Measurements from ENCODE around the gene PPP1CA.

PPP1CA gene

GRCh38 chr11:67373648-67374570 lies 27.7 kb downstream of the PPP1CA start:
- CTCF ChIA-PET: interaction anchor here (0.9 to 24.9 kb wide), 10 partner anchors 8 to 292 kb away, joined by 3 to 564 read pairs (median 6); partner anchors contain the start of gene POLD4
- Mint-ChIP-seq H3K4me3 (peak overlapping the region; percentile 80), H3K36me3 (no peaks in the 10 kb centered on the region), H3K4me1 (peaks cover 35% of the 10 kb centered on the region), H3K9me3 (no peaks in the 10 kb centered on the region), H3K27ac (peak overlapping the region; percentile 37), H3K27me3 (peaks cover 96% of the 10 kb centered on the region)
- DNase-seq: peak; percentile 79

DNA sequence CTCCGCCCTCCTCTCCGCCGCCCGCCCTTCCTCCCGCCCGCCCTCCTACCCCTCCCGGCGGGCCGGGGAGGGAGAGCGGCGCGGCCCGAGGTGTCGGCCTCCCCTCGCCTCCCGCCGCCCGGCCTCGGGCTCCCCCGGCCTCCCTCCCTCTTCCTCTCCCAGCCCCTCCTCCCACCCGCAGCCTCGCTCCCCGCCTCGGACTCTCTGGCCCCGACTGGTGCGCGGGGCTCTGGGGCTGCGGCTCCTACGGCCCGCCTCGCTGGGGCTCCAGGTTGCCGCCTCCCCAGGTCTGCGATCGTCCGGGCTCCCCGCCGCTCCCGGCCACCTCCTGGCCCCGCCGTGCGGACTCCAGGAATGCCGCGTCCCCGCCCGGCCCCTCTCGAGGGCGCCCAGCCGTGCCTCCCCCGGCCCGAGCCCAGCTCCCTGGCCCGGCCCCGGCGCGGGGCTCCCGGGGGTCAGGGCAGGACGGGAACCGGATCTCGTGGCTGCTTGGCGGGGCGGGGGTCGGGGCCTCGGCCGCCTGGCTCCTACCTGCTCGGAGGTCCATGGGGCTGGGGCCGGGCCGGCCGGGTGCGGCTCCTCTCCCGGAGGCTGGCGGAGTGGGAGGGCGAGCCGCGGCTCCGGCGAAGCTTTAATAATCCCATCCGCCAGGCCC lies 28.5 kb downstream of the PPP1CA start, which contains the start of gene CLCF1:
TSS of gene CLCF1 (minus strand) at position 606 of the 655 bp plus-strand sequence. CDS start at position 547, 59 bp downstream.
- H3K27ac Mint-ChIP-seq: peak within 1 kb of the TSS; percentile 37
- no peaks in the 10 kb centered on the region for H3K36me3 Mint-ChIP-seq
- peaks cover 41% of the 10 kb centered on the region for H3K4me1 Mint-ChIP-seq
- peak; percentile 49 for DNase-seq
- peak within 1 kb of the TSS; percentile 80 for H3K4me3 Mint-ChIP-seq
- peaks cover 97% of the 10 kb centered on the region for H3K27me3 Mint-ChIP-seq
- CTCF ChIA-PET: interaction anchor here (1.4 to 24.9 kb wide), 6 partner anchors 10 to 111 kb away, joined by 3 to 564 read pairs (median 10); partner anchors contain the start of gene POLD4
- no peaks in the 10 kb centered on the region for H3K9me3 Mint-ChIP-seq

DNA sequence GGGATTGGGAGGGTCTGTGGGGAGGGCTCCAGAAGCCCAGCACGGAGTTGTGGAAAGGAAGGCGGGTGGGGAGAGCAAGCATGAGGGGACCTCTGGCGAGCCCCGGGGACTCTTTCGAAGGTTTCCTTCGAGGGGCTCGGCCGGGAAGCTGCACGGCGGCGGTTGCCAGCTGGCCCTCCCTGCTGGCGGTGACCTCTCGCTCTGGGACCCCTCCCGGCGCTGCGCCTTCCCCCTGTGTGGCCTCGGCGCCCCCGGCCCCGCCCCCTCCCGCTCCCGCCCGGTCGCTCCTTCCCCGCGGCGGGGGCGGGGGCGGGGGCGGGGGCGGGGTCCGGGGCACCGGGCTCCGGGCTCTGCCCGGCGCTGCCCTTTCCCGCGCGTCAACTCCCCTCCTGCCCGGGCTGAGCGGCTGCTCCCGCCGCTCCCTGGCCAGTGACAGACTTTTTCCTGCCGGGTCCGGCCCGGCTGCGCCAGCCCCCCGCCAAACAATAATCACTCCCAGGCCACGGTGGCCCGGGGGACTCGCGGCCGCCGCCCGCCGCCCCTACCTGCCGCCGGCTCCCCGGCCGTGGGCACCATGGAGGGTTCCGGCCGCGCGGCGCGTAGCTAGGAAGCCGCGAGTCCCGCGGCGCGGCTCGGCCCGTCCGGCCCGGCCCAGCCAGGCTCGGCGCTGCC lies 29.2 kb downstream of the PPP1CA start:
- peak; percentile 50 for DNase-seq
- Mint-ChIP-seq H3K4me3 (no peak overlapping the region), H3K27ac (no peak overlapping the region), H3K27me3 (peaks cover 100% of the 10 kb centered on the region), H3K4me1 (peaks cover 42% of the 10 kb centered on the region), H3K36me3 (no peaks in the 10 kb centered on the region), H3K9me3 (no peaks in the 10 kb centered on the region)
- CTCF ChIA-PET: interaction anchor here (2.0 to 24.9 kb wide), 4 partner anchors 10 to 27 kb away, joined by 7 to 564 read pairs (median 29); partner anchors contain the start of gene POLD4

- Mint-ChIP-seq H3K27ac (no peak overlapping the region), H3K36me3 (no peaks in the 10 kb centered on the region), H3K4me3 (peak overlapping the region; percentile 66), H3K9me3 (no peaks in the 10 kb centered on the region), H3K27me3 (peaks cover 100% of the 10 kb centered on the region), H3K4me1 (peaks cover 42% of the 10 kb centered on the region)
- CTCF ChIA-PET: interaction anchor here (1.4 to 24.9 kb wide), 3 partner anchors 11 to 18 kb away, joined by 4 to 564 read pairs (median 46); partner anchors contain the start of gene POLD4
- DNase-seq: no peak
Observed at GRCh38 chr11:67371911-67372320, 29.7 kb downstream of the PPP1CA start.

DNA sequence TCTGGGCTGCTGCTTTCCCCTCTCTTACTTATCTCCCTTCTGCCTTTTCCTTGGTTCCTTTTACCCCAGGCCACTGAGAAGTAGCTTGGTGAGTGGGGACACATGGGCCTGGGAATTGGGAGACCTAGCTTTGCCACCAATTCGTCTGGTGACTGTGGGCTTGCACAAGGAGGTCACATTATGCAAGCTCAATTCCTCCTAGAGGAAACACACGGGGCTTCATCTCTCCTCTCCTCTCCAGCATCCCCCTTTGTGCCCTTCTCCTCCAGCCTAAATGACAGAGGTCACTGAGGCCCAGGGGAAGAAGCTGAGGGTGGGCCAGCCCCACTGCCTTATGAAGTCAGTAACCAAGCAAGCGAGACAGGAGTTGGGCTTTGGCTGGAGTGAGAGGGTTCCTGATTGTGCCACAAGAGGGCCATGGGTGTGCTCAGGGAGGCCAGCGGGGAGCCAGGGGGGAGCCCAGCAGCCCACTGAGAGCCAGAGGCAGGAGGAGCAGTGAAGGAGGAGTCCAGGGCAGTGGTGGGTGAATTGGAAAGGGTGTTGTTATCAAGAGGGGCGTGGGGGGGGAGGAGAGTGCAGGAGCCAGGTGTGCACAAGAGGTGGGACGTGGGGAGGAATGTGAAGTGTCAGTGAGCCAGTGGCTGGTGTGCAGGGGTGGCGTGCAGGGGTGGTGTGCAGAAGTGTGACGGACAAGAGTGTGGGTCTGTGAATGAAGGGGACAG lies 30.3 kb downstream of the PPP1CA start:
- Mint-ChIP-seq H3K27ac (no peak overlapping the region), H3K9me3 (no peaks in the 10 kb centered on the region), H3K4me1 (peaks cover 42% of the 10 kb centered on the region), H3K27me3 (peaks cover 100% of the 10 kb centered on the region), H3K4me3 (peak overlapping the region; percentile 66), H3K36me3 (no peaks in the 10 kb centered on the region)
- DNase-seq: peak; percentile 46
- CTCF ChIA-PET: interaction anchor here (1.1 to 24.9 kb wide), 6 partner anchors 10 to 112 kb away, joined by 3 to 564 read pairs (median 14); partner anchors contain the start of genes AIP and POLD4

DNA sequence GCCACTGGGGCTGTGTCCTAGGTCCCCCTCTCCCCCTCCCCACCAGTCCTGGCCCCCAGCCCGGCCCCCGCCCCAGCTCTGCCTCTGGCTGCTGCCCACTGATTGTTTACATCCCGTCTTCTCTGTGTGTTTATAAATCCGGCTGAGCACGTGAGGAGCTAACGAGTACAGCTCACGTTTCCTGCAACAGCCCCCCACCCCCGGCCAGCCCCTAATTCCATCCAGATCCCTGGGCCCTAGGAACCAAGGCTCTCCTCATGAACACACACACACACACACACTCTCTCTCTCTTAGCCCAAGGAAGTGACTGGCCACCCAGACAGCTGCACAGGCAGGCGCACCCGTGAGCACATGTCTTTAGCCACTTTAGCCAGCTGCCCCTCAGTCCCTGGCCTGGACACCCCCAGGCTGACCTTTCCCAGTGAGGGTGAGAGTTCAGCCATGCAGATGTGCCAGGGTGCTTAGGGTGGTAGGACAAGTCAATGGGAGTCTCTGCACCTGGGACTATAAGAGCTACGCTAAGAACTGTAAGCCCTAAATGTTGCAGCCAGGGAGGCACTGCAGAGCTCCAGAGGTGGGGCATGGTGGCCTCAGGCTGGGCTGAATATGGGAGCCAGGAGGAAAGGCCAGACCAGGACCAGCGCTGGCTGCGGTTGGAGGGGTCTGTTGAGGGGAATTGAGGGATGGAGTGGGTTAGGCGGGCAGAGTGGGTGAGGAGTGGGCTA lies 31.1 kb downstream of the PPP1CA start:
- H3K9me3 Mint-ChIP-seq: no peaks in the 10 kb centered on the region
- no peaks in the 10 kb centered on the region for H3K36me3 Mint-ChIP-seq
- CTCF ChIA-PET: interaction anchor here (1.0 to 24.9 kb wide), 7 partner anchors 9 to 112 kb away, joined by 3 to 564 read pairs (median 6); partner anchors contain the start of genes AIP and POLD4
- H3K4me1 Mint-ChIP-seq: peaks cover 38% of the 10 kb centered on the region
- no peak for DNase-seq
- H3K27ac Mint-ChIP-seq: no peak overlapping the region
- peaks cover 100% of the 10 kb centered on the region for H3K27me3 Mint-ChIP-seq
- no peak overlapping the region for H3K4me3 Mint-ChIP-seq

GRCh38 chr11:67369801-67370284 lies 31.8 kb downstream of the PPP1CA start:
- Mint-ChIP-seq H3K27me3 (peaks cover 100% of the 10 kb centered on the region), H3K4me1 (peaks cover 37% of the 10 kb centered on the region), H3K4me3 (no peak overlapping the region), H3K9me3 (no peaks in the 10 kb centered on the region), H3K36me3 (no peaks in the 10 kb centered on the region), H3K27ac (no peak overlapping the region)
- DNase-seq: no peak
- CTCF ChIA-PET: interaction anchor here (1.0 to 24.9 kb wide), 6 partner anchors 8 to 123 kb away, joined by 3 to 564 read pairs (median 14); partner anchors contain the start of gene POLD4

GRCh38 chr11:67369275-67369674 lies 32.4 kb downstream of the PPP1CA start:
- Mint-ChIP-seq H3K9me3 (no peaks in the 10 kb centered on the region), H3K36me3 (no peaks in the 10 kb centered on the region), H3K27me3 (peaks cover 98% of the 10 kb centered on the region), H3K4me3 (no peak overlapping the region), H3K4me1 (peaks cover 37% of the 10 kb centered on the region), H3K27ac (no peak overlapping the region)
- DNase-seq: no peak
- CTCF ChIA-PET: interaction anchor here (1.1 to 24.9 kb wide), 4 partner anchors 14 to 123 kb away, joined by 3 to 564 read pairs (median 34); partner anchors contain the start of gene POLD4

GRCh38 chr11:67368621-67369020 lies 33.0 kb downstream of the PPP1CA start:
- CTCF ChIA-PET: interaction anchor here (1.1 to 24.9 kb wide), 3 partner anchors 14 to 122 kb away, joined by 3 to 564 read pairs (median 46); partner anchors contain the start of gene POLD4
- Mint-ChIP-seq H3K36me3 (no peaks in the 10 kb centered on the region), H3K4me1 (peaks cover 37% of the 10 kb centered on the region), H3K4me3 (no peak overlapping the region), H3K27me3 (peaks cover 95% of the 10 kb centered on the region), H3K9me3 (no peaks in the 10 kb centered on the region), H3K27ac (no peak overlapping the region)
- DNase-seq: no peak

- Mint-ChIP-seq H3K9me3 (no peaks in the 10 kb centered on the region), H3K27ac (no peak overlapping the region), H3K4me3 (no peak overlapping the region), H3K27me3 (peaks cover 95% of the 10 kb centered on the region), H3K36me3 (no peaks in the 10 kb centered on the region), H3K4me1 (peaks cover 36% of the 10 kb centered on the region)
- DNase-seq: no peak
- CTCF ChIA-PET: interaction anchor here (0.6 to 1.1 kb wide), 4 partner anchors 15 to 281 kb away, joined by 3 to 5 read pairs (median 4); no protein-coding TSS in a partner anchor
Observed at GRCh38 chr11:67367761-67368227, 33.9 kb downstream of the PPP1CA start.

DNA sequence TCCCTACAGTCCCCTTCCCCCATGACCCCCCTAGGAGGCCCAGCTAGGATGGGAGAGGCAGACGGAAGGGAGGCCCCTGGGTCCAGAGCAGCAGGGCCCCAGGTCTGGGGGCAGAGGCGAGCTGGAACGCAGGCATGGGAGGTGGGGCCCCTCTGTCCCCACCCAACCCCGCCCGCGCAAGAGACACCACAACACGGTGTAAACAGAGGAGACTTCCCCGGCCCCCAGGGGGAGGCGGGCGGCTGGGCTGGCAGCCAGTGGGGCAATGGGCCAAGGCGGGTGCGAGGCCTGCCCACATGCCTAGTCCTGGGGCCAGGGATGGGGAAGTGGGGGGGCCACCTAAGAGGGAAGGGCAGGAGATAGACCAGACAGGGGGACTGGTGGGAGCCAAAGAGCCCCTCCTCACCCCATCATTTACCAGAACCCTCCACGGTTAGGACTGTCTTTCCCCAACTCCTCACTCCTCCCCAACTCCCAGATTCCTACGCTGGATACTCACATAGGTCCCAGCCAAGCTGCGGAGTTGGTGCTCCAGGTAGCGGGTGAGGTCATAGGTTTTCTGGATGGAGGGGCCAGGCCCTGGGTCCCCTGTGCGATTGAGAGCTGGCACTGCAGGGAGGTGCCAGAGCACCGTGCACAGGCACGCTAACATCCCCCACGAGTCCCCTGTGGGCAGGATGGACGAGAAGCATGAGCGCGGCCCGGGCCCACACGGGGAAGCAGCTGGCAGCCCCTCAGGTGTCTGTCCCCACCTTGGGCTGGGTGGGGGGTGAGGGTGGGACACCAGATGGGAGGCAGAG lies 34.5 kb downstream of the PPP1CA start:
- Mint-ChIP-seq H3K36me3 (no peaks in the 10 kb centered on the region), H3K4me3 (no peak overlapping the region), H3K9me3 (no peaks in the 10 kb centered on the region), H3K27me3 (peaks cover 94% of the 10 kb centered on the region), H3K4me1 (peaks cover 36% of the 10 kb centered on the region), H3K27ac (no peak overlapping the region)
- CTCF ChIA-PET: interaction anchor here (0.6 to 2.7 kb wide), 5 partner anchors 10 to 281 kb away, joined by 3 to 8 read pairs (median 5); no protein-coding TSS in a partner anchor
- DNase-seq: no peak

Measured in activated naive CD4-positive, alpha-beta T cell treated with anti-CD3 and anti-CD28 coated beads, Interleukin-2, amount 10 ng/mL, durations not matched to agents 7 days and 5 days (primary cell).